GM12864 (cell line): ENCODE results near the gene FAAP100.

Experiments used
- DNase-seq: peaks from one replicate; pipeline ENCODE4 v3.0.0-alpha.2; 2011; ENCODE audit warnings: low read depth
- H3K4me3 ChIP-seq: 2 replicates; pipeline ENCODE4 v1.5.1; 2011; ENCODE audit warnings: mild to moderate bottlenecking, low read depth, low read length, control low read depth
- CTCF ChIP-seq: IDR thresholded peaks from 2 replicates; pipeline ENCODE4 v1.5.1; 2011; ENCODE audit warnings: low read depth, mild to moderate bottlenecking, moderate library complexity, low read length, control low read depth, inconsistent platforms; ENCODE audit errors: missing control alignments

The FAAP100 gene

GRCh38 chr17:81556175-81556691 lies 4.1 kb upstream of the FAAP100 start:
- no peak for TF ChIP-seq CTCF
- no peak overlapping the region for H3K4me3 ChIP-seq

GRCh38 chr17:81553616-81554181 lies 1.5 kb upstream of the FAAP100 start:
- peak overlapping the region; percentile 98 for H3K4me3 ChIP-seq
- DNase-seq = no peak
- TF ChIP-seq CTCF = no peak

More at GRCh38 chr17:81556175-81556691, 4.1 kb upstream of the FAAP100 start:
- no peak for DNase-seq

GRCh38 chr17:81553018-81553615 lies 964 bp upstream of the FAAP100 start:
- peak overlapping the region; percentile 98 for H3K4me3 ChIP-seq
- DNase-seq = peak; percentile 73
- peak; percentile 38 for TF ChIP-seq CTCF

GRCh38 chr17:81551458-81552243 lies 502 bp downstream of the FAAP100 start:
- no peak for TF ChIP-seq CTCF
- peak overlapping the region; percentile 98 for H3K4me3 ChIP-seq
- DNase-seq = no peak

GRCh38 chr17:81550830-81551457 lies 1.2 kb downstream of the FAAP100 start:
- TF ChIP-seq CTCF = no peak
- no peak for DNase-seq
- peak overlapping the region; percentile 98 for H3K4me3 ChIP-seq

GRCh38 chr17:81550285-81550684 lies 1.9 kb downstream of the FAAP100 start:
- DNase-seq = no peak
- no peak overlapping the region for H3K4me3 ChIP-seq
- no peak for TF ChIP-seq CTCF
